GM19351 (cell line): Measurements from ENCODE around the gene EXOC7.

Source experiments
- ATAC-seq: cut with Tn5 transposase; IDR thresholded peaks from one replicate; pipeline ENCODE4 v1.9.1; 2021; ENCODE audit warnings: mild to moderate bottlenecking, moderate library complexity; ENCODE audit not compliant: unreplicated experiment

EXOC7 gene

DNA sequence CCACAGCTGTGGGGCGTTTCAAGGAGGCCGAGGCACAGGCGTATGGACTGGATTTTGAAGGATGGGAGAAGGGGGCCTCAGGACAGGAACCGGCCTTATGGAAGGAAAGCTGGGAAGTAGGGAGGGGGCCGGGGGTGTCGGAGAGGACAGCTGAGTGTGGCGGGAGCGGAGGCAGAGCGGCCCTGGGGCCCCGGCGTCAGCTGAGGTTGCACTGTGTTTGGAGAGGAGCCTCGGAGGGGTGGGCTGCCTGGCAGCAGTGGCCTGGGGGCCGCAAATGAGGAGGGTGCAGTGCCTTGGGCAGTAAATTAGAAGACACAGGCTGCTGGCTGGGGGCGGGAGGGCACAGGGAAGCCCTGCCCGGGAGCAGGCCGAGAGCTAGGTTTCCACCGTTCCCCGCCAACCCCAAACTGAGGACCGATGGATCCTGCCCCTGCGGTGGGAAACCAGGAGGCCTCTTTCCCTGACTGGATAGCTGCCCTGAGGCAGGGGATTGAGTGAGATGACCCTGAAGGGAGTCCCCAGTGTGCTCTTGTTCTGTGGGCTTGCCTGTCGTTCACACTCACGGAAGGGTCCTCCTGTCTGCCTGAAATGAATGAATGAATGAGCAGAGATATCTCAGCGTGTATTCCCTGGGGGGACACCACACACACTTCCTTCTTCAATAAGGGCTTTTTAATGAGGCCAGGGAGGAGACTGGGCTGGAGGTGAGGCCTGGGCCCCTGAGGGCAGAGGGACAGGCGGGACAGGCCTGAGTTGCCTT, 19.0 kb upstream of the EXOC7 start:
- no peak for ATAC-seq

DNA sequence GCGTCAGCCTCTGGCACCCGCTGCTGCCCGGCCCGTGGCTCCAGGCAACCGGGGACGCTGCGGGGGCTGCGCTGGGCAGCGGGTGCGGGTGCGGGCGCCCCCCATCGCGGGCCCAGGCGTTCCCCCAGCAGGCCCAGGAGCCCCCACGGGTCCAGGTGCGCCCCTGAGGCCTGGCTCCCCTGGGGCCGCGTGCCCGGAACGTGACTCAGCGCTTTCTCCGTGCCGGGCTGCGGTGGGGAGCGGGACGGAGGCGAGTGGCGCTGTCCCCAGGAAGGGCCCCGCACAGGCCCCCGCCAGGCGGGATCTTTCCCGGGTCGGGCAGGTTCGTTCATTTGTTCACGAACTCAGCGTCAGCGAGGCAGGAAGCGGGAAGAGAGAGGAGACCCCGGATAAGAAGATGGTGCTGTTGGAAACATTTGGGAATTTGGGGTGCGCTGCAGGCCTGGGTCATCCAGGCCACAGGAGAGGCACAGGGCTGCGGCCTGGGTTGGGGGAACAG, 18.4 kb upstream of the EXOC7 start:
- no peak for ATAC-seq

DNA sequence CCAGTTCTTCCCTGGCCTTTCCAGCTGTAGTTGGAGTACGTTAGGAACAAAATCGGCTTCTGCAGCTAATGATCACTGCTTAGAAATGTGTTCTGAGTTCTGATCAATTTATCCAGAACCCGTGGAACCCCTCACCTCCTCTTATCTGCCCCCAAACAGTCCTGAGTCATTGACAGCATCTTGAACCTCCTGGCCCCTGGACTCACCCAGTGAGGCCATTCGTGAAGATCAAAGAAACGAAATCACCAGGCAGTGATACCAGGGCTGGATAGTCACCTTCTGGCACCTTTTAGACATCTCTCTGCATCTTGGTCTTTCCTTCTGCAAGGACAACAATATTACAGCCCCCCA, 17.0 kb upstream of the EXOC7 start:
- no peak for ATAC-seq

DNA sequence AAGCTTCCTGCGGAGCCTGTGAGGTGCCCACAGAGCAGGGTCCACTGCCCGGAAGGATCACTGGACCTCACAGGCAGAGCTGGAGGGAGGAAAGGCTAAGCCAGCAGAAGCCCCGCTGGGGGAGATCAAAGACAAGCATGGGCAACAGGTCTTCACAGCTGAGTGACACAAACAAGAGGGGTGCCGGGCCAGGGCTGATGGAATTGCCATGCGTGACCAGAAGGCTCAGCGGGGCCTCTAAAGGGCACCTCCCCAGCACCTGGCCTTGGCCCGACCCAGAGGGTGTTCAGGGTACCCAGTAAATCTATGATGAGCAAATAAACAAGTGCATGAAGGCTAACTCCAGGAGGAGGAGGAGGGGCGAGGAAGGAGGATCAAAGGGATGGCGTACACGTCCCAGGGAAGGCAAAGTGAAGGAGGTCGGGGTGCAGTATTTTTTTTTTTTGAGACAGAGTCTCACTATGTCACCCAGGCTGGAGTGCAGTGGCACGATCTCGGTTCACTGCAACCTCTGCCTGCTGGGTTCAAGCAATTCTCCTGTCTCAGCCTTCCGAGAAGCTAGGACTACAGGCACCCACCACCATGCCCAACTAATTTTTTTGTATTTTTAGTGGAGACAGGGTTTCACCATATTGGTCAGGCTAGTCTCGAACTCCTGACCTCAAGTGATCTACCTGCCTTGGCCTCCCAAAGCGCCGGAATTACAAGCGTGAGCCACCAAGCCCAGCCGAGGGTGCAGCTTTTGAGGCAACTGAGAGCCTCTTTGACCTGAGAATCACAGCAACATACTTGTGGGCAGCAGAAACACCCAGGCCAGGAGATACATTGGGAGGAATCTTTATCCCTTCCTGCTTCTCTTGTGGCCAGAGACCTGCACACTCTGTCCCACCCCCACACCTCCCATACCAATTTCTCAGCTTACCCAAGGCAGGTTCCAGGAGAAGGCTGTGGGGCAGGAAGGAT, 16.1 kb upstream of the EXOC7 start:
- ATAC-seq = no peak

DNA sequence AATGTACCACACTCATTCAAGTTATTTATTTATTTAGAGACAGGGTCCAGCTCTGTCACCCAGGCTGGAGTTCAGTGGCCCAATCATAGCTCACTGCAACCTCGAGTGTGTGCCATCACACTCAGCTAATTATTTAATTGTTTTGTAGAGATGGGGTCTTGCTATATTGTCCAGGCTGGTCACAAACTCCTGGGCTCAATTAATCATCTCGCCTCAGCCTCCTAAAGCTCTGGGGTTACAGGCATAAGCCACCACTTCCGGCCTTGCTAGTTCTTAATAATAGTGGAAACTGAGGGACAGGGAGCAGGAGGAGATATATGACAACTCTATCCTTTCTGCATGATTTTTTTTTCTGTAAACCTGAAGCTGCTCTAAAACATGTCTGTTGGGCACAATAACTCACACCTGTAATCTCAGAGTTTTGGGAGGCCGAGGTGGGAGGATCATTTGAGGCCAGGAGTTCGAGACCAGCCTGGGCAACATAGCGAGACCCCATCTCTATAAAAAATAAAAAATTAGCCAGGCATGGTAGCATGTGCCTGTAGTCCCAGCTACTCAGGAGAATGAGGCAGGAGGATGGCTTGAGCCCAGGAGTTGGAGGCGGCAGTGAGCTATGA, 11.7 kb upstream of the EXOC7 start:
- no peak for ATAC-seq

DNA sequence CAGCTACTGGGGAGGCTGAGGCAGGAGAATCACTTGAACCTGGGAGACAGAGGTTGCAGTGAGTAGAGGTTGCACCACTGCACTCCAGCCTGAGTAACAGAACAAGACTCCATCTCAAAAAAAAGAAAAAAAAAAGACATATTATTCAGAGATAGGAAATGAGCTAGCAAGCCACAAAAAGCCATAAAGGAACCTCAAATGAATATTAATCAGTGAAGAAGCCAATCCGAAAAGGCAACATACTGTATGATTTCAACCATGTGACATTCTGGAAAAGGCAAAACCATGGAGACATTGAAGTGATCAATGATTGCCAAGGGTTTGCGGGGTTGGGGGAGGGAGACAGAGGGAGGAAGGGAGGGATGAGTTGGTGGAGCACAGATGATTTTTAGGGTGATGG, 8.4 kb upstream of the EXOC7 start:
- no peak for ATAC-seq

DNA sequence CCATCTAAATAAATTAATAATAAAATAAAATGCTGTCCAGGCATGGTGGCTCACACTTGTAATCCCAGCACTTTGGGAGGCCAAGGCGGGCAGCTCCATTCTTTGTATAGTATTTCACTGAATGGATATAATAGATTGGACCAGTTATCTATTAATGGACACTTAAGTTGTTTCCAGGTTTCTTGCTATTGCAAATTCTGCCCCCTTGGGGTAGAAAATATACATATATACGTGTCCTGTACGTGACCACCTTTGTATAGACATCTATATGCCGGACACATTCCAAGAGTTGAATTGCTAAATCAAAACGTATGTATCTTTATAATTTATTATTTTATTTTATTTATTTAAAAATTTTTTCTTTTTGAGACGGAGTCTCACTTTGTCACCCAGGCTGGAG, 3.9 kb upstream of the EXOC7 start:
- ATAC-seq = no peak

DNA sequence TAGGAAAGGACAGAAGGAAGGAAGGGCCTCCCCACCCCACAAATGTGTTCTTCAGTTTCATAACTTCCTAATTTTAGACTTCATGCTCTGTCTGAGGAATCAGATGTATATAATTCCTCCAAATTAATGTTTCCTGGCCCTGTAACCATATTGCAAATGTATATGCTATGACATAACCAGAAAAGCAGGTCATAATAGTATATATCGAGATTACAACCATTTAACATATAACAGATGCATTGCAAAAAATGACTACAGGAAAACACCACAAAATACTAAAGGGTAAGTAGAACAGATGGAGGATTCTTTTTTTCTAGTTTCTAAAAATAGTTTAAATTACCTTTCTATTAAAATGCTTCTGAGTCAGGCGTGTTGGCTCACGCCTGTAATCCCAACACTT, 3.1 kb upstream of the EXOC7 start:
- no peak for ATAC-seq

DNA sequence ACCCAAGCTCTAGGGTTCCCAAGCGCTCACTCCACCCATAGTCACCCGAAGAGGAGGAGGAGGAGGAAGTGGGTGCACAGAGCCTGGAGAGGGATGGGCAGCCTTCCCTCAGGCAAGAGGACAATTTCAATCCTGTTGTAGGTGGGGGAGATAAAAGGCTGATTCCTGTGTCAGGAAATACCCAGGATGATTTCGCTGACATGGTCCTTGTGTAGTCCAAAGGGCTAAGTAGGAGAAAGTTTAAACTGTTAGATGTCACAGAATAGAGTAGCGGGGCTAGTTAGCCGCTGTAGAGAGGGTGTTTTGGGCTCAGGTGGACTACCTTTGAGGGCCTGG, 1.3 kb upstream of the EXOC7 start:
- ATAC-seq = no peak

DNA sequence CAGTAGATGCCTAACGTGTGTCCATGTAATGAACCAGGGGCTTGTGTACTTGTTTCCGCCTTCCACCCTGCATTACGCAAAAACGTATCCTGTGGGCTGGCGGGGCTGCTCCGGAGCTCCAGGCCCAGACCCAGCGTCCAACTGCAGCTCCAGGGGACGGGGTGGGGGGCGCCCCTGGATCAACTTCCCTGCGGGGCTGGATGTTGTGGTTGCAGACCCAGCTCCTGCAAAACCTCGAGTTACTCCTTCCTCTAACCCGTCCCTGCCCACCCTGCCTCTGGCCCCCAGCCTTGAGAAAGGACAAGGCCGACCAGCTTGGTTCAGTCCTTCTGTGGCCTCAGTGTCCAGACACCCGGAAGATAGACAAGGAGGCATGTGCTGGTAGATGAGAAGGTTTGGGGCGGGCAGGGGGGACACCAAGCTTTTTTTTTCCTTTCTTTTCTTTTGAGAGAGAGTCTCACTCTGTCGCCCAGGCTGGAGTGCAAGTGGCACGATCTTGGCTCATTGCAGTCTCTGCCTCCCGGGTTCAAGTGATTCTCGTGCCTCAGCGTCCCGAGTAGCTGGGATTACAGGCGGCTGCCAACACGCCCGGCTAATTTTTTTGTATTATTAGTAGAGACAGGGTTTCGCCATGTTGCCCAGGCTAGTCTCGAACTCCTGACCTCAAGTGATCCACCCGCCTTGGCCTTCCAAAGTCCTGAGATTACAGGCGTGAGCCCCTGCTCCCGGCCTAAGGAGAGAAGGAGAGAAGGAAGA, 731 bp upstream of the EXOC7 start:
- ATAC-seq = no peak

DNA sequence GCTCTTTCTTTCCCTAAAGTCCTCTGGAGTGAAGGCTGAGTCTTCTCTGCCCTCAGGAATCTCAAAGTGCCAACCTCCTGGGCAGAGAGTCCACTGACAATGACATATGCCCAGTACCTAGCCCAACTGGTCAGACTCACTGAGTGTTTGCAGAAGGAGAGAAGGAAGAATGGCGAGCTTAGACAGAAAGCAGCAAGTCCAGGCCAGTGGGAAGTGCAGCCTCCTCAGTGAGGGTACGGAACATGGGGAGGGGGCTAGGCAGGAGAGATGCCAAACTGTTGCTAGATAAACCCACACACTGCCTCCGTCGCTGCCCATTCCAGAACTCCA, 678 bp downstream of the EXOC7 start:
- ATAC-seq = no peak

DNA sequence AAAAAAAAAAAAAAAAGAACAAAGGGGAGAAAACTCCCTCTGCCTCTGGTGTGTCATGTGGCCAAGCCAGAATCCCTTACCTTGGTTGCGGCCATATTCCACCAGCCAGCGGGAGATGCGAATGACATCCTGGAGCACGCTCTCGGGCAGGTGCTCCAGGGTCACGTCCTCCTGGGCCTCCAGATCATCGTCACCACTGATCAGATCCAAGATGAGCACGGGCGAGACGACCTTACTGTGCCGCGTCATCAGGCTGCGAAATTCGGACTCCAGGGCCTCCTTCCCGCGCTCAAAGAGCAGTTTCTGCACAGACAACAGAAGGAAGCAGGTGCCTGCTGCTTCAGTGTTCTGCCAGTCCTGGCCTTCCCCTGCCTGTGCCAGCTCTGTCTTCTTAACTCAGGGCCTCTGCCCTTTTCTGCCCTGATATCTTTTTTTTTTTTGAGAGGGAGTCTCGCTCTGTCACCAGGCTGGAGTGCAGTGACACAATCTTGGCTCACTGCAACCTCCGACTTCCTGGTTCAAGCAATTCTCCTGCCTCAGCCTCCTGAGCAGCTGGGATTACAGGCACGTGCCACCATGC, 5.8 kb downstream of the EXOC7 start:
- no peak for ATAC-seq

DNA sequence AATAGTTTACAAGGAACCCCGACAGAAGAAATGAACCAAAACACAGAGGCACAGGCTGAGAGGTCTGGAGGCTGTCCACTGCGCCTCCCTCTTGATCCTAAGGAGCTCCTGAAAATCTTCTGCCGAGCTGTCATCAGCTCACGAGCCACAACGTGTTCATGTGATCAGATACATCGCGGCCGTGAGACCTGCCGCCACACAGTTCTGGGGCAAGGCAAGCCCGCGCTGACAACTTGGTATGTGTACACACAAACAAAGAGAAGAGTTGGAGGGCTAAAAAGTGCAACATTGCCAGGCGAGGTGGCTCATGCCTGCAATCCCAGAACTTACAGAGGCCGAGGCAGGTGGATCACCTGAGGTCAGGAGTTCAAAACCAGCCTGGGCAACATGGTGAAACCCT, 7.6 kb downstream of the EXOC7 start:
- no peak for ATAC-seq

DNA sequence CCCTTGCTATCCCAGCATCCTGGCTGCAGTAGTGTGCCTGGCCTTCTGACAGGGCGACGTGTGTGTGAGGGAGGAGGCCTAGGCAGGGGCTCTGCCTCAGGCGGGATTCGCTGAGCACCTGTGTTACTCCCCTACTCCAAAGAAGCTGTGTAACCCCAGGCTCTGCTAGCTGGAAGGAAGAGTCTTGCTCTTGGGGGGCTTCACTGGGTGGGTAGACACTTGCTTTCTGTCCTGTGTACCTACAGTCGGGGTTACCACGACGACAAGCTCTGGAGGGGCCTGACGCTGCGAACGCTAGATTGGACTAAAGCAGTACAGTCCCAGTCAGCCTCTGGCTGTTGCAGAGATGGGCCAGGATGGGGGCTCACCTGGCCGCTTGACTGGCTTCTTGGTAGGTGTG, 9.5 kb downstream of the EXOC7 start:
- ATAC-seq = no peak

DNA sequence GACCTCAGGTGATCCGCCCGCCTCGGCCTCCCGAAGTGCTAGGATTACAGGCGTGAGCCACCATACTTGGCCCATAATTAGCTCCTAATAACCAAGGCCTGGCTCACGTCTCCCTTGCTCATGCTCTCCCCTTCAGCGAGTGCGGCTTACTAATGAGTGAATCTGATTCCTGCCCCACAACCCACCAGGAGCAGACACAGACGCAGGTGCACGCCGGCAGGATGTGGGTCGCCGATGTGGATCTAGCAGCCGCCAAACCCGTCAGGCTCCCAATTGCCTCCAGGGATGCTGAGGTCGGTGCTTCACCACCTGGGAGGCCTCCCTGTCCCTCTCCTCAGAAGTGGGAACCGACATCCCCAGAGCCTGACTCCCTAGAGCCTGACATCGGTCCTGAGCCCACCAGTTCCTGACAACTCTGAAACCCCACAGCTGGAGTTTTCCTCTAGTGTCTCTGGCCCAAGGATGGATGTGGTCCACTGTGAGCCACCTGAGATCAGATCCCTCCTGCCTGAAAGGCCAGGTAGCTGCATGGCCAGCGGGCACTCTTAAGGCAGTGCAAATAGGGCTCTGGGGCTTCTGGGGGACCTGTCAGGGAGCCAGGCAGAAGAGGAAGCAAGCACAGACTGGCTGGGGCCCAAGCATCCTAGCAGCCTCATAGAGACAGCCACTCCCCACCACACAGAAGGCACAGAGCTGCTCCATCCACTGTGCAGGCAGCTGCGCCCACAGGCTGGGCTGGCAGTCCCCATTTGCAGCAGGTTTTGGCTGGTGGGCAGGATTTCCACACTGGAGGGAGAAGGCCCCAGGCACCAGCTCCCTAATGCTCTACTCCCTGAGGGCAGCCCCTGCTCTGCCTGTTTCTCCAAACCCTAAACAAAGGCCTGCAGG, 10.8 kb downstream of the EXOC7 start:
- no peak for ATAC-seq

DNA sequence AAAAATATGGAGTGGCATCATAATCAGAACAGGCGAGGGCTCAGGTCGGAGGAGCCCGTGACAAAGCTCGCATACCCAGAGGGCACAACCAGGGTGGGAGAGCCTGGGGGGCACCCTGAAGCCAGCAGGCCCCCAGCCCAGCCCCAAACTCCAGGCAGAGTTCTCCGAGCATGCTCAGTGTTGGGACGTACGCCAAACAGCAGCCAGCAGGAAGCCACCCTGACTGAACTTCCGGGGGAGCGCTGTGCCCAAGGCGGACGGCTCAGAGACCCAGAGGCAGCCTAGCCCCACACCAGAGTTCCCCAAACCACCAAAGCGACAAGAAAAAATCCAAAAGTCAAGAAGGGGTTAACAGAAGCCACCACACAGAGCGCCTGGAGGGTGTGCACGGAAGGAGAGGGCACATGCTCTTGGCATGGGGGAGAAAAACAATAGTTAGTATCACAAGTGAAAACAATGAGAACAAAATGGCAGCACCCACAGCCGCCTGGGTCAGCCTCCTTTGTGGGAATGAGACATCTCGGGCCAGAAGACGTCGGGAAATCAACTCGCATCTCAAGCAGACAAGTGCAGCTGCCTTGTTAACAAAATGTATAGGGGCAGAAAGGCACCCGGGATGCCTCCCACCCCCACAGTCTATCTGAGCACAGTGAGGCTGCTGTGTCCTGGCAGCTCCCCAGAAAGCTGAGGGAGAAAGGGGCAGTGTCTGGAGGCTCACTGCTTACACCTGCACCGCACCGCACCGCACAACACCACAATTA, 11.9 kb downstream of the EXOC7 start:
- ATAC-seq = no peak

DNA sequence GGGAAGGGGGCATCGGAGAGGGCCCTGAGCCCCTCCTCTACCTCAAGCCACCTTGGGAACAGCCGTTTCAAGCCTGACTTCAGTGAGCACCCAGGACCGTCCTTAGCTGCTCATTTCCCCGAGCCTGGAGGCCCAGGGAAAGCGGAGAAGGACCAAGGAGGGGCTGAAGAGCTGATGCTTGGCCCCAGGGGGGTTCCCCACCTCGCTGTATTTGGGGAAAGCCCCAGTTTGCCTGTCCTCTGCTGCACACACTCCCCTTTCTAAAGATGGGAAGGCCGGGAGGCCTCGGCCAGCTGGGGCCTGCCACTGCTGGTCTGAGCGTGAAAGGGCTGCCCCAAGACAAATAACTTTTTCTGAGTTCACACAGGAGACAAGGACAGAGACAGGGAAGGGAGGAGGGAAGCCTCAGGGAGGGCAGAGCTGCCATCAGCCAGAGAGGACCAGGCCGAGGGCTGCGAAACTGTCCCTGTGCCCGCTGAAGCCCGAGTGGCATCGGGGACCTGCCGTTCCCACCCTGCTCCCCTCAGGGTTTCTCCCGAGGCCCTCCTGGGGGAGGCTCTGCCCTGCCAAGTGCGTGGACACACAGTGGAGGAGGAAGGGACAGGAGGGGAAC, 13.0 kb downstream of the EXOC7 start:
- no peak for ATAC-seq

DNA sequence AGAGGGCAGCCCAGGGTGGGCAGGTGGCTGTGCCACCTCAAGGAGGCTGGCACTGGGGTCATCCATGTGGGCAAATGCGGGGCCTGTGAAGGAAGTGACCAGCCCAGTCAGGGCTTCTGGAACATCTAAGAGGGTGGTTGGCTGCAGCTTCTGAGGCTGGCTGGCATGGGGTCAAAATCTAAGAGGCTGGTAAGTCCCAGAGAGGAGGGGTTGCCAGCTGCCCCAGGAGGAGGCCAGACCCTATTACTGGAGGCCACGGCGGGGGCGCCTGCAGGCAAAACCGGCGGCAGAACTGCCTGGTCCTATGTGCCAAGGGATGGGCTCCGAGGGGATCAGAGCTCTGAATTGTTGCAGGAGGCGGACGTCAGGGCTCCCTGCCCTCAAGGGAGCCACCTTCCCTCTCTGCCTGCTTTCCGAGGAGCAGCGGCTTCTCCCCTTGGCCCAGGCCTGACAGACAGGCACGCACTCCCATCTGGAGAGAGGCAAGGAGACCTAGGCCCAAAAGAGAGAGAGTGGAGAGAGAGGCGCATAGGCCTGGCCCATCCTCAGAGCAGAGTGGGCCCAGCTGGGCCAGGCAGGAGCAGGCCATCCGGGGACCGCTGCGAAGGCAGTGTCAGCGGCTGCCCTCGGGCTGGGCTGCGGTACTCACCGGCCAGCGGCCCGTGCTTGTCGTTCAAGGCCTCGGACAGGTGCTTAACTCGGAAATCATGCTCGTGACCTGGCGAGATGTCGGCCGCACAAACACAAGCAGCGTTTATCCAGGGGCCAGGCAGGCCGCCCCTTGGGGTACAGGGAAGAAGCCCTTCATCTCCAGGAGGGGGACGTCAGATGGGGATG, 13.7 kb downstream of the EXOC7 start:
- ATAC-seq = no peak
